ENCODE measurements around the gene STMN1. TPM values are rescaled to one million over a fixed set of nuclear protein-coding genes. Genes with fewer than 3 reads are reported as not detected.

STMN1 gene
- total and polyA plus RNA-seq, 10 donors, result 40.3 to 174 (median 48.3) TPM

DNA sequence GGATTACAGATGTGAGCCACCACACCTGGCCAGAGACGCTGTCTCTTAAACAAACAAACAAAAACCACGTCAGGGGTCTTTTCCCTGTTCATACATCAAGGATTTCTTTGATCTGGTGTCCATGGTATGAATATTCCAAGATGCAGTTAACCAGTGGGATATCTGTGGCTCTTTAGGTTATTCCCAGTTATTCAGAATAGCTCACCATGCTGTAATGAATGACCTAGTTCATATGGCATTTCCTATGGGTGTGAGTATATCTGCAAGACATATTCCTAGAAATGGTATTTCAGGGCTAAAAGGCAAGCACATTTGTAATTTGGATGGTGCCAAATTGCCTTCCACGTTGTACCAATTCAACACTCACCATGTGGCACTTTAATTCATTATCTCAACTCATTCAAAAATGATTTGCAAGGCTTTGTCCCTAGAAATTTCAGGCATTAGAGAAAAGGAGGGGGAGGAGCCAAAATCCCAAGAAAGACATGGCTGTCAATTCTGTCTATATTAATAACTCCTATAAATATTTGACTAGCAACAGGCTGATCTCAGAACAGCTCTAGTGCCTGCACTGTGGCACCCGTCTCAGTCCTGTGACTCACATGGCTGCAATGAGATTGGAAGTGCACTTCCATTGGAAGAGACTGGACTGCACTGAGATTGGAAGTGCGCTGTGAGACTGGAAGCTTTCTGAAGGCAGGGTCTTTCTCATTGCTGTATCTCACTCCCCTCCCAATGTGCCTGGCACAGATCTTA, 6.0 kb upstream of the STMN1 start:
- no peak overlapping the region for H3K27ac ChIP-seq
- no peaks in the 10 kb centered on the region for H3K9me3 ChIP-seq
- WGBS, 5 donors, result 84 to 89% (median 89%) methylated on average over 5 of the region's 5 CpGs
- TF ChIP-seq POLR2A (IDR thresholded peaks at IDR 0.05) (no peak), POLR2AphosphoS5 (IDR thresholded peaks at IDR 0.05) (no peak)
- TF ChIP-seq, protein P1, sequence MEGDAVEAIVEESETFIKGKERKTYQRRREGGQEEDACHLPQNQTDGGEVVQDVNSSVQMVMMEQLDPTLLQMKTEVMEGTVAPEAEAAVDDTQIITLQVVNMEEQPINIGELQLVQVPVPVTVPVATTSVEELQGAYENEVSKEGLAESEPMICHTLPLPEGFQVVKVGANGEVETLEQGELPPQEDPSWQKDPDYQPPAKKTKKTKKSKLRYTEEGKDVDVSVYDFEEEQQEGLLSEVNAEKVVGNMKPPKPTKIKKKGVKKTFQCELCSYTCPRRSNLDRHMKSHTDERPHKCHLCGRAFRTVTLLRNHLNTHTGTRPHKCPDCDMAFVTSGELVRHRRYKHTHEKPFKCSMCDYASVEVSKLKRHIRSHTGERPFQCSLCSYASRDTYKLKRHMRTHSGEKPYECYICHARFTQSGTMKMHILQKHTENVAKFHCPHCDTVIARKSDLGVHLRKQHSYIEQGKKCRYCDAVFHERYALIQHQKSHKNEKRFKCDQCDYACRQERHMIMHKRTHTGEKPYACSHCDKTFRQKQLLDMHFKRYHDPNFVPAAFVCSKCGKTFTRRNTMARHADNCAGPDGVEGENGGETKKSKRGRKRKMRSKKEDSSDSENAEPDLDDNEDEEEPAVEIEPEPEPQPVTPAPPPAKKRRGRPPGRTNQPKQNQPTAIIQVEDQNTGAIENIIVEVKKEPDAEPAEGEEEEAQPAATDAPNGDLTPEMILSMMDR (IDR thresholded peaks at IDR 0.05 in 8 of 11, conservative IDR thresholded peaks at IDR 0.05 in 3 of 11), result no peak
- H3K4me3 ChIP-seq, result no peak overlapping the region
- peaks cover 0 to under 1% (median 0%) of the 10 kb centered on the region in 6 donors for H3K4me1 ChIP-seq
- intact Hi-C loops (cut with DNase I; ENCODE audit: low total_unique reads), result no loop called here
- no peaks in the 10 kb centered on the region for H3K27me3 ChIP-seq (replicated peaks in 1 of 7)
- no peak for DNase-seq
- no peaks in the 10 kb centered on the region for H3K36me3 ChIP-seq

DNA sequence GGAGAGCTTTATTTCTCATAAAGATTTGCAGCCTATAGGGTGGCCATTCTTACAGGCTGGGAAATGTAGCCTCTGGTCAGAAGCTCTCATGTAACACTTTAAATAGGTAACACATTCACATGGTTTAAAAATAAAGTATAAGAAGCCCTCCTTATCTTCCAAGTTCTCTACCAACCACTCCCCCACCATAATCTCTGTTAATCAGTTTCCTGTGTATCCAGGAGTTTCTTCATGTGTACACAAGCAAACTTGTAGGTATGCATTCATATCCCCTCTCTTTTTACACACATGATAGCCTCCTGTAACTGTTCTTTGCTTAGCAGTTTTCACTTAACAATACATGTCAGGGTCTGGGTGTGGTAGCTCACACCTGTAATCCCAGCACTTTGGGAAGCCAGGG, 4.9 kb upstream of the STMN1 start:
- intact Hi-C loops (cut with DNase I; ENCODE audit: low total_unique reads), result no loop called here
- Histone ChIP-seq H3K4me1 (peaks cover 0 to 11% (median 8%) of the 10 kb centered on the region in 6 donors), H3K27ac (no peak overlapping the region), H3K4me3 (no peak overlapping the region), H3K9me3 (no peaks in the 10 kb centered on the region), H3K27me3 (replicated peaks in 1 of 7) (peaks cover 0 to 5% (median 0%) of the 10 kb centered on the region in 7 donors), H3K36me3 (no peaks in the 10 kb centered on the region)
- TF ChIP-seq POLR2A (IDR thresholded peaks at IDR 0.05) (no peak), POLR2AphosphoS5 (IDR thresholded peaks at IDR 0.05) (no peak)
- TF ChIP-seq, protein P1 (IDR thresholded peaks at IDR 0.05 in 8 of 11, conservative IDR thresholded peaks at IDR 0.05 in 3 of 11), result no peak
- no peak for DNase-seq

DNA sequence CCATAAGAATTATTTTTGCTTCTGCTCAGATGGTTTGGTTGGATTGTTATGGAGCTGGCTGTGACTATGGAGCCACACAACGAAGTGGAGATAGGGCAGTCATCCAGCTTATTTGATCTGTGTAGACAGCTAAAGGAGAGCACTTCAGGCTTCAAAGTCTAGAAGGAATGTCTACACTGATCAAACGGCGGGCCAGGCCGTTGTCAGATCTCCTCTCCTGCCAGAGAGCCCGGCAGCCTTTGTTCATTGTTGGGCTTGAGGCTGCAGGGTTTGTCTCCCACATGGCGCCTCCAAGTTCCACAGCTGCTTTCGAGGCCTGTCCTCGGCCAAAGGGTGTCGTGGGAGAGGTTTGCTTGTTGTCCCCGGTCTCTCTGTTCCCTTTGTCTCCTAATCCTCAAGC, 2.8 kb upstream of the STMN1 start:
- intact Hi-C loops (cut with DNase I; ENCODE audit: low total_unique reads), result no loop called here
- peaks cover 0 to 5% (median 0%) of the 10 kb centered on the region in 7 donors for H3K27me3 ChIP-seq (replicated peaks in 1 of 7)
- peaks cover 10 to 31% (median 23%) of the 10 kb centered on the region in 6 donors for H3K4me1 ChIP-seq
- H3K9me3 ChIP-seq, result no peaks in the 10 kb centered on the region
- WGBS, 5 donors, result 63 to 89% (median 74%) methylated on average over 10 of the region's 10 CpGs
- no peak overlapping the region for H3K4me3 ChIP-seq
- DNase-seq, result no peak
- H3K36me3 ChIP-seq, result no peaks in the 10 kb centered on the region
- TF ChIP-seq, protein P1 (IDR thresholded peaks at IDR 0.05 in 8 of 11, conservative IDR thresholded peaks at IDR 0.05 in 3 of 11), result no peak
- H3K27ac ChIP-seq, result no peak overlapping the region

DNA sequence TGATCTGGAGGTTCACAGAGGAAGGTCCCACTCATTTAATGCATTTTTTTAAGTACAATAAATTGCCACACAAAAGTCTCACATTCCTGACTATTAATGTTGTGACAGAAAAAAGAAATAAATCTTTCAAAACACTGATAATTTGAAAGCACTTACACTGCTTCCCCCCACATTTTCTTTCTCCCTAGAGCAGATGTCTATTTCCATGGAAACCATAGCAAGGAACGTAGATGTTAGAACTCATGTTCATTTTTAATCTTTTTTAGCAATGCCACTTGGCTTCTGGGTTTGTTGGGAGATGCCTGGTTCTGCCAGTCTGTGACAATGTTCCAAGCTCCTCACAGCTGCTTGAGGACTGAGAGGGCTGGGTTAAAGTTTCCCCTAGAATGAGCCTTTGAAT, 1.9 kb upstream of the STMN1 start:
- Histone ChIP-seq H3K4me1 (peaks cover 10 to 40% (median 24%) of the 10 kb centered on the region in 6 donors), H3K27me3 (replicated peaks in 1 of 7) (peaks cover 0 to 5% (median 0%) of the 10 kb centered on the region in 7 donors), H3K27ac (no peak overlapping the region), H3K9me3 (no peaks in the 10 kb centered on the region), H3K36me3 (peaks cover 0 to 5% (median 0%) of the 10 kb centered on the region in 6 donors), H3K4me3 (no peak overlapping the region)
- intact Hi-C loops (cut with DNase I; ENCODE audit: low total_unique reads), result no loop called here
- WGBS, 5 donors, result 64 to 83% (median 73%) methylated on average over 1 of the region's 1 CpG
- DNase-seq, result no peak
- TF ChIP-seq POLR2A (IDR thresholded peaks at IDR 0.05), result no peak
- TF ChIP-seq, protein P1 (IDR thresholded peaks at IDR 0.05 in 8 of 11, conservative IDR thresholded peaks at IDR 0.05 in 3 of 11), result no peak
